Body of pancreas (tissue), 4 donors: ENCODE results near the gene GALNT9.

ENCODE experiments used
- CTCF ChIP-seq, 7 experiments: fragments of 450-650 bp in 4 of 7; fragments of 200-600 bp in 3 of 7; sonication (generic) in 3 of 7; IDR thresholded peaks; one replicate each; pipeline ENCODE4 v1.5.1; 2016 to 2019; ENCODE audit warnings: antibody characterized with exemption in 7 of 7
- POLR2A ChIP-seq, 3 donors: fragments of 450-650 bp; IDR thresholded peaks; one replicate each; pipeline ENCODE4 v1.6.1; 2016; ENCODE audit warnings: antibody characterized with exemption in 3 of 3, mild to moderate bottlenecking in 2 of 3

DNA sequence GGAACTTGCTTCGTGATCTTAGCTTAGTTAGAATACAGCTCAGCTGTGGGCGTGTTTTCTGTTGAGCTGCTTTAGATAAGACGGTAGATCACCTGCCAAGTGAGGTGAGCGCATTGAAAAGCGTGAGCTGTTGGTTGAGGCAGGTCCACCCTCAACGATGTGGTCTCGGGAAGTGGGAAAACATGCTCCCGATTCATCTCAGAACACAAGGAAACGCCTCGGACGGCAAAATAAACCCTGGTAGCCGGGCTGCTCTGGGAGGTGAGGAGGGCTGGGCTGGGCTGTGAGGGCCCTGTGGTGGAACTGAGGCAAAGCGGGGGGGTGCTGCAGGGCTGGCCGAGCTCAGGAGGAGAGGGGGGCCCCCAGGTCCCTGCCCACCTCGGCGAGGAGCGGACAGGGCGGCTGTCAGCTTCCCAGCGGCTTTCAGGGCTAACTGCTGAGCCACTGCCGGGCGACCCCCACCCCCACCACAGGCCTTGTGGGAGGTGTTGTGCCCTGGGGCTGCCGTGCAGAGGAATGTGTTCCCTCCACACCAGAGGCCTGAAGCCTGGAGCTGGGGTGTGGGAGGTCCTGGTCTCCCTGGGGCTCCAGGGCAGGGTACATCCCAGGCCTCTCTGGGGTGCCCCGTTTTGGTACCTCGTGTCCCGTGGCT is 154.4 kb downstream of the GALNT9 start:
- TF ChIP-seq CTCF (IDR thresholded peaks at IDR 0.05) (no peak), POLR2A (IDR thresholded peaks at IDR 0.05) (no peak)
